22Rv1 (cell line): Measurements from ENCODE around the gene PRKCB.

Experiments
- ZFX ChIP-seq: fragments of 450-650 bp; IDR thresholded peaks from 2 replicates; pipeline ENCODE4 v1.6.1; 2017; ENCODE audit warnings: antibody characterized with exemption, borderline replicate concordance
- TF ChIP-seq, protein P1 (sequence below): fragments of 450-650 bp; IDR thresholded peaks from 2 replicates; pipeline ENCODE4 v1.5.1; 2017; ENCODE audit warnings: mild to moderate bottlenecking

DNA sequence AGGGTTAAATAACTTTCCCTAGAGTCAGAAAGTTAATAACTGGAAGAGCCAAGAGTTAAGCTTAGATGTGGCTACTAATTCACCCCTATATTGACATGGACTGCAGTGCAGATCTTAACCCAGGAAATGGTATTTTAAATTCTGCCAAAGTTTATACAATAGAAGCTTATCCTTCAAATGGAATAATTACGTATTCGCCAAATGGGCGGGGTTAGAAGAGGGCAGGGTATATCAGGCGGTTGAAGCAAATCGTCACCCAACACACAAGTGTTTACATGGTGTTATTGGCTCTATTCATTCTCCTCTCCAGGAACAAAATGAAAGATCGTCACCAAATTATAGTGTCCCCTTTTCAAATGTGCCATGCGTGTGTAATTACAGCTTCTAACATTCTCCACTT, 182.7 kb downstream of the PRKCB start:
- TF ChIP-seq, protein P1, sequence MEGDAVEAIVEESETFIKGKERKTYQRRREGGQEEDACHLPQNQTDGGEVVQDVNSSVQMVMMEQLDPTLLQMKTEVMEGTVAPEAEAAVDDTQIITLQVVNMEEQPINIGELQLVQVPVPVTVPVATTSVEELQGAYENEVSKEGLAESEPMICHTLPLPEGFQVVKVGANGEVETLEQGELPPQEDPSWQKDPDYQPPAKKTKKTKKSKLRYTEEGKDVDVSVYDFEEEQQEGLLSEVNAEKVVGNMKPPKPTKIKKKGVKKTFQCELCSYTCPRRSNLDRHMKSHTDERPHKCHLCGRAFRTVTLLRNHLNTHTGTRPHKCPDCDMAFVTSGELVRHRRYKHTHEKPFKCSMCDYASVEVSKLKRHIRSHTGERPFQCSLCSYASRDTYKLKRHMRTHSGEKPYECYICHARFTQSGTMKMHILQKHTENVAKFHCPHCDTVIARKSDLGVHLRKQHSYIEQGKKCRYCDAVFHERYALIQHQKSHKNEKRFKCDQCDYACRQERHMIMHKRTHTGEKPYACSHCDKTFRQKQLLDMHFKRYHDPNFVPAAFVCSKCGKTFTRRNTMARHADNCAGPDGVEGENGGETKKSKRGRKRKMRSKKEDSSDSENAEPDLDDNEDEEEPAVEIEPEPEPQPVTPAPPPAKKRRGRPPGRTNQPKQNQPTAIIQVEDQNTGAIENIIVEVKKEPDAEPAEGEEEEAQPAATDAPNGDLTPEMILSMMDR = no peak
- TF ChIP-seq ZFX = no peak
